Medulla oblongata (tissue), 1 donor: ENCODE data around the gene TEAD3.
A peak's percentile ranks its signal among the peaks of the same experiment; 100 is the strongest.

Source experiments
- DNase-seq: peaks from one replicate; pipeline ENCODE4 v3.0.0-alpha.2; 2015; ENCODE audit errors: extremely low spot score

The TEAD3 gene

GRCh38 chr6:35512740-35513139 lies 15.9 kb upstream of the TEAD3 start, which contains the start of gene TULP1:
Gene TULP1 (minus strand): TSS chr6:35512896. CDS start chr6:35512858, 38 bp downstream.
- no peak for DNase-seq

- DNase-seq, result no peak
Observed at GRCh38 chr6:35512006-35512405, 15.1 kb upstream of the TEAD3 start.

GRCh38 chr6:35511562-35511941 lies 14.7 kb upstream of the TEAD3 start:
- no peak for DNase-seq

GRCh38 chr6:35510916-35511561 lies 14.2 kb upstream of the TEAD3 start:
- DNase-seq, result no peak

- no peak for DNase-seq
Observed at GRCh38 chr6:35508542-35508941, 11.7 kb upstream of the TEAD3 start.

GRCh38 chr6:35508027-35508426 lies 11.1 kb upstream of the TEAD3 start:
- DNase-seq, result no peak

GRCh38 chr6:35507221-35507620 lies 10.3 kb upstream of the TEAD3 start:
- no peak for DNase-seq

- no peak for DNase-seq
Observed at GRCh38 chr6:35506536-35506935, 9.7 kb upstream of the TEAD3 start.

GRCh38 chr6:35505999-35506412 lies 9.1 kb upstream of the TEAD3 start:
- no peak for DNase-seq

- no peak for DNase-seq
Observed at GRCh38 chr6:35503534-35503933, 6.7 kb upstream of the TEAD3 start.

GRCh38 chr6:35501784-35502183 lies 4.9 kb upstream of the TEAD3 start:
- no peak for DNase-seq

GRCh38 chr6:35500782-35501181 lies 3.9 kb upstream of the TEAD3 start:
- DNase-seq, result no peak

- DNase-seq, result no peak
Observed at GRCh38 chr6:35499372-35499771, 2.5 kb upstream of the TEAD3 start.

- DNase-seq, result no peak
Observed at GRCh38 chr6:35498422-35499067, 1.7 kb upstream of the TEAD3 start.

- DNase-seq, result no peak
Observed at GRCh38 chr6:35497571-35498421, 917 bp upstream of the TEAD3 start.

- no peak for DNase-seq
Observed at GRCh38 chr6:35496036-35496840, 641 bp downstream of the TEAD3 start.

GRCh38 chr6:35495258-35496035 lies 1.4 kb downstream of the TEAD3 start:
- no peak for DNase-seq

GRCh38 chr6:35494161-35494563 lies 2.7 kb downstream of the TEAD3 start:
- DNase-seq, result peak; percentile 37

- DNase-seq, result no peak
Observed at GRCh38 chr6:35493307-35493983, 3.4 kb downstream of the TEAD3 start.

GRCh38 chr6:35492974-35493284 lies 4.0 kb downstream of the TEAD3 start:
- DNase-seq, result no peak
